ENCODE measurements around the gene ABL1.

Gene ABL1

DNA sequence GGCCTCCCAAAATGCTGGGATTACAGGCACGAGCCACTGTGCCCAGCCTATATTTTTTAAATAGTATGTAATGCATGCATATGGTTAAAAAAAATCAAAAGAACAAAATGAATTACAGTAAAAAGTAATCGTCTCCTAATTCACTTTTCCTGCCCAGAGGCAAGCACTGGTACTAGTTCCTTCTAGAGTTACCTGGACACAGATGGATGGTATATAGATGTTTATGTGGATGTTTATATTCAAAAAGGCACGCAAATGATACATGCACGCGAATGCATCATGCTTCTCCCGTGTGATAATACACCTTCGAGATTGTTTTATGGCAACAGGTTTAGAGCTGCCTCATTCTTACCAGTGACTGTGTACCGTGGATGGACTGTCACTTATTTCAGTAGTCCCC lies 21.4 kb downstream of the ABL1 start:
- no peaks in the 10 kb centered on the region for H3K27me3 ChIP-seq (ENCODE audit: control insufficient read depth in 1 of 2, insufficient read depth in 1 of 2, low read length in 2 of 2)
- no peak for DNase-seq
- no peak overlapping the region for H3K18ac ChIP-seq (ENCODE audit: low read depth in 1 of 2, low read length in 2 of 2)
- H3K4me2 ChIP-seq (ENCODE audit: low read length, poor library complexity, severe bottlenecking): no peak overlapping the region
- H3K4me1 ChIP-seq (ENCODE audit: control insufficient read depth, insufficient read depth, low read depth, low read length): peaks cover 34% of the 10 kb centered on the region
- H4K8ac ChIP-seq (ENCODE audit: low read length): no peak overlapping the region
- H3K36me3 ChIP-seq (ENCODE audit: control insufficient read depth in 1 of 2, insufficient read depth in 2 of 2, low read depth in 1 of 2, low read length in 2 of 2): peaks cover 27 to 72% of the 10 kb centered on the region in 2 experiments
- WGBS: 97% methylated on average over 7 of the region's 8 CpGs
- H3K14ac ChIP-seq (ENCODE audit: low read length in 2 of 2): no peak overlapping the region
- H3K9ac ChIP-seq (ENCODE audit: low read length): peak overlapping the region; percentile 86
- no peak overlapping the region for H3K23ac ChIP-seq (ENCODE audit: low read length in 2 of 2)
- H3K79me1 ChIP-seq (replicated peaks; ENCODE audit: low read length, poor library complexity, severe bottlenecking): no peaks in the 10 kb centered on the region
- no peak overlapping the region for H2BK15ac ChIP-seq (ENCODE audit: low read depth, poor library complexity, severe bottlenecking)
- no peak overlapping the region for H2BK12ac ChIP-seq (ENCODE audit: low read length in 2 of 2)
- no peak overlapping the region for H3K4me3 ChIP-seq (ENCODE audit: insufficient read depth in 1 of 2, low read depth in 1 of 2, low read length in 2 of 2)
- no peak overlapping the region for H4K91ac ChIP-seq (ENCODE audit: low read length)
- no peak overlapping the region for H2BK120ac ChIP-seq (ENCODE audit: low read depth, low read length)
- H2AFZ ChIP-seq (ENCODE audit: low read depth, low read length): no peak overlapping the region
- no peak overlapping the region for H3K27ac ChIP-seq (ENCODE audit: low read length, poor library complexity, severe bottlenecking)
- H3K4ac ChIP-seq (ENCODE audit: low read depth in 1 of 2, low read length in 2 of 2): no peak overlapping the region
- no peak overlapping the region for H2AK5ac ChIP-seq (ENCODE audit: low read length, severe bottlenecking)
- H2BK5ac ChIP-seq (ENCODE audit: low read depth, low read length, poor library complexity, severe bottlenecking): no peak overlapping the region
- no peaks in the 10 kb centered on the region for H3K9me3 ChIP-seq (ENCODE audit: control insufficient read depth, low read length)

DNA sequence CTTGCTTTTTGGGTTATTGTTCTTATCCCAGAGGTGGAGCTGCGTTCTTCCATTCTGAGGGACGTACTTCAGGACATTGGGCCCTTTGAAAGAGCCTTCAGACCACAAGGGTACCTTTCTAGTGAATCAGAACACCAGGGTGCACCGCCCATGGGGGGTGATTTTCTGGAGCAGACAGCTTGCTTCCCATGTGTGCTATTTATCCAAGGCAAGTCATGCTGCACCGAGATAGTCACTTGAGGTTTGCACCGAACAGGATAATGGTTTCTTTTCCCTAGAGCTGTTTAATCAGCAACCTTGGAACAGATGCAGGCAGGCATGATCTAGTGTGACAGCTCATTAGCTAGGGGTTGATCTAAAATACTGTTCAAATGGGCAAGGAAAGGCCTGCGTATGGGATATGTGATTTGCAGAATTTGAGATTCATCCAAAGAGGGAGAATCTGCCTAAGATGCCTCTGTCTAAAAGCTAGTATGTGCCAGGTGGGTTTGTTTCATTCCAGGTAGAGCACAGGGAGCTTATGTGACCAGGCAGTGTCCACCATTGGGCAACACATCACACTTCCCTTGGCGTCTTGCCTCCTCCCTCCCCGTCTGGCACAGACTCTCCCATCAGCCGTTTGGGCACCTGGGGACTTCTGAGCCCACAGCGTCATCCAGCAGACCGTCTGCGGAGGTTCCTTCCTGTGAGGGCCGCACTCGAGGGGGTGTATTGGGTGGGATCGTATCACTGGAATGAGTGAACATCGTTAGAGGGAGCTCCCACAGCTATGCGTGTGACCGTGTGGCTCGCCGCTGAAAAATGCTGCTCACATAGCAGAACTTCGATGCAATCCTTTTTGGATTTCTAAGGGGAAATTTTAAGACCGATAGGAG lies 23.0 kb downstream of the ABL1 start:
- H3K27ac ChIP-seq (ENCODE audit: low read length, poor library complexity, severe bottlenecking): peak overlapping the region; percentile 83
- peak overlapping the region in 1 of 2 experiments; percentile 16 for H3K4me3 ChIP-seq (ENCODE audit: insufficient read depth in 1 of 2, low read depth in 1 of 2, low read length in 2 of 2)
- H3K4me1 ChIP-seq (ENCODE audit: control insufficient read depth, insufficient read depth, low read depth, low read length): peaks cover 41% of the 10 kb centered on the region
- peak overlapping the region; percentile 79 for H2AK5ac ChIP-seq (ENCODE audit: low read length, severe bottlenecking)
- H3K14ac ChIP-seq (ENCODE audit: low read length in 2 of 2): no peak overlapping the region
- WGBS: 27% methylated on average over 19 of the region's 22 CpGs
- H3K18ac ChIP-seq (ENCODE audit: low read depth in 1 of 2, low read length in 2 of 2): peak overlapping the region; percentile 48 to 59
- no peak overlapping the region for H2BK5ac ChIP-seq (ENCODE audit: low read depth, low read length, poor library complexity, severe bottlenecking)
- peak overlapping the region; percentile 78 for H4K8ac ChIP-seq (ENCODE audit: low read length)
- no peaks in the 10 kb centered on the region for H3K9me3 ChIP-seq (ENCODE audit: control insufficient read depth, low read length)
- H3K23ac ChIP-seq (ENCODE audit: low read length in 2 of 2): peak overlapping the region; percentile 49 to 69
- peak overlapping the region; percentile 47 for H4K91ac ChIP-seq (ENCODE audit: low read length)
- no peaks in the 10 kb centered on the region for H3K27me3 ChIP-seq (ENCODE audit: control insufficient read depth in 1 of 2, insufficient read depth in 1 of 2, low read length in 2 of 2)
- H3K79me1 ChIP-seq (replicated peaks; ENCODE audit: low read length, poor library complexity, severe bottlenecking): no peaks in the 10 kb centered on the region
- H3K4me2 ChIP-seq (ENCODE audit: low read length, poor library complexity, severe bottlenecking): no peak overlapping the region
- H3K36me3 ChIP-seq (ENCODE audit: control insufficient read depth in 1 of 2, insufficient read depth in 2 of 2, low read depth in 1 of 2, low read length in 2 of 2): peaks cover 33 to 88% of the 10 kb centered on the region in 2 experiments
- DNase-seq: peak; percentile 90
- peak overlapping the region in 1 of 2 experiments; percentile 30 for H3K4ac ChIP-seq (ENCODE audit: low read depth in 1 of 2, low read length in 2 of 2)
- H3K9ac ChIP-seq (ENCODE audit: low read length): peak overlapping the region; percentile 86
- H2BK12ac ChIP-seq (ENCODE audit: low read length in 2 of 2): peak overlapping the region in 1 of 2 experiments; percentile 6
- peak overlapping the region; percentile 64 for H2BK120ac ChIP-seq (ENCODE audit: low read depth, low read length)
- H2BK15ac ChIP-seq (ENCODE audit: low read depth, poor library complexity, severe bottlenecking): no peak overlapping the region
- H2AFZ ChIP-seq (ENCODE audit: low read depth, low read length): peak overlapping the region; percentile 16

DNA sequence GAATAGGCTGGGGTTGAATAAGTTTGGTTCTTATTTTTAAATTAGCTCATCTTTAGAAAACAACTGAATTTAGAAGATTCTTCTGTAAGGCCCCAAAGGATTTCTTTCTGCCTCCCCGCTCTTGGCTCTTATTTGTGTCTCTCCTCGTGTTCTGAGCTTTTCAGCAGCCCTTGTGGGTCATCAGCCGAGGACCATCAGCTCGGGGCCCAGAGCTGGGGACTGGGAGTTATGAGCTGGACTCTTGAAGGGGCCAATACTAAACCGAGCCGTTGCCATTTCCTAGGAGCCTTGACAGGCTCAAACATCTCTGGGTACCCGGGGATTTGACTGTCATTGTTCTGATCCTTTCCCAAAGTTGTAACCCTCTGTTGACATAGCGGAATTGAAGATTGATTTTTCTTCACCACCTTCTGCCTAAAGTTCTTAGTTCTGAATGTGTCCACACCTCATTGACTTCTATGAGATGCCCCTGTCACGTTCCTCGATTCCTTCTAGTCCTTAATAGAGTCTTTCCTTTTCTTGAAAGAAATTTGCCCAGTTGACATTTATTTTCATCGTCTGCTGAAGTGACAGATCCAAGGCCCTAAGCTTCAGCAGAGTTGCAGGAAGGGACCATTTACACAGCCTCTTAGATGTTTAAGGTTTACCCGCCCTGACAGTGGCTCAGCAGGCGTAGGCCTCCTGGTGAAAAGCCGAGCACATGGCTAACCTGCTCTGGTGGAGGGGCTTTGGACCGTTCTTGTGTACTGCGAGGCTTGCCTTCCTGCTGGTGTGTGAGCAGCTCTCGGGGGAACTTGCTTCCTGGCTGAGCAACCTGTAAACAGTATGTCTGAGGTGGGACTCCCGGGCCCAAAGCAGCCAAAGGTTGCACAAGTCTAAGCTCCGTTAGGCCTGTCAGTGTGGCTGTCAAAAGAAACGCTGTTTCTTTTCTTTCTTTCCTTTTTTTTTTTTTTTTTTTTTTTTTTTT lies 24.0 kb downstream of the ABL1 start:
- no peaks in the 10 kb centered on the region for H3K27me3 ChIP-seq (ENCODE audit: control insufficient read depth in 1 of 2, insufficient read depth in 1 of 2, low read length in 2 of 2)
- H2AK5ac ChIP-seq (ENCODE audit: low read length, severe bottlenecking): peak overlapping the region; percentile 68
- H3K18ac ChIP-seq (ENCODE audit: low read depth in 1 of 2, low read length in 2 of 2): no peak overlapping the region
- peak; percentile 39 for DNase-seq
- no peak overlapping the region for H2AFZ ChIP-seq (ENCODE audit: low read depth, low read length)
- H2BK5ac ChIP-seq (ENCODE audit: low read depth, low read length, poor library complexity, severe bottlenecking): peak overlapping the region; percentile 58
- no peak overlapping the region for H3K4me2 ChIP-seq (ENCODE audit: low read length, poor library complexity, severe bottlenecking)
- no peak overlapping the region for H2BK15ac ChIP-seq (ENCODE audit: low read depth, poor library complexity, severe bottlenecking)
- H3K23ac ChIP-seq (ENCODE audit: low read length in 2 of 2): peak overlapping the region in 1 of 2 experiments; percentile 26
- H3K9me3 ChIP-seq (ENCODE audit: control insufficient read depth, low read length): no peaks in the 10 kb centered on the region
- WGBS: 65% methylated on average over 19 of the region's 20 CpGs
- H4K8ac ChIP-seq (ENCODE audit: low read length): peak overlapping the region; percentile 68
- H2BK12ac ChIP-seq (ENCODE audit: low read length in 2 of 2): peak overlapping the region in 1 of 2 experiments; percentile 8
- H3K36me3 ChIP-seq (ENCODE audit: control insufficient read depth in 1 of 2, insufficient read depth in 2 of 2, low read depth in 1 of 2, low read length in 2 of 2): peaks cover 36 to 91% of the 10 kb centered on the region in 2 experiments
- H3K4me1 ChIP-seq (ENCODE audit: control insufficient read depth, insufficient read depth, low read depth, low read length): peaks cover 40% of the 10 kb centered on the region
- H3K79me1 ChIP-seq (replicated peaks; ENCODE audit: low read length, poor library complexity, severe bottlenecking): no peaks in the 10 kb centered on the region
- no peak overlapping the region for H3K4ac ChIP-seq (ENCODE audit: low read depth in 1 of 2, low read length in 2 of 2)
- peak overlapping the region; percentile 83 for H3K27ac ChIP-seq (ENCODE audit: low read length, poor library complexity, severe bottlenecking)
- no peak overlapping the region for H2BK120ac ChIP-seq (ENCODE audit: low read depth, low read length)
- H3K14ac ChIP-seq (ENCODE audit: low read length in 2 of 2): no peak overlapping the region
- peak overlapping the region in 1 of 2 experiments; percentile 16 for H3K4me3 ChIP-seq (ENCODE audit: insufficient read depth in 1 of 2, low read depth in 1 of 2, low read length in 2 of 2)
- H3K9ac ChIP-seq (ENCODE audit: low read length): peak overlapping the region; percentile 86
- no peak overlapping the region for H4K91ac ChIP-seq (ENCODE audit: low read length)

Measured in mesenchymal stem cell (in vitro differentiated cells and primary cell).